22Rv1 (cell line): ENCODE data around the gene RING1.
A peak's percentile ranks its signal among the peaks of the same experiment; 100 is the strongest.

Experiments used
- H3K27ac ChIP-seq: fragments of 450-650 bp; 2 replicates; pipeline ENCODE4 v1.5.1; 2017
- CTCF ChIP-seq: fragments of 450-650 bp; IDR thresholded peaks from 2 replicates; pipeline ENCODE4 v1.5.1; 2017; ENCODE audit warnings: mild to moderate bottlenecking
- ZFX ChIP-seq: fragments of 450-650 bp; IDR thresholded peaks from 2 replicates; pipeline ENCODE4 v1.6.1; 2017; ENCODE audit warnings: antibody characterized with exemption, borderline replicate concordance

RING1 gene

GRCh38 chr6:33241968-33242367 is 33.7 kb downstream of the RING1 start:
- no peak overlapping the region for H3K27ac ChIP-seq
- no peak for TF ChIP-seq ZFX
- no peak for TF ChIP-seq CTCF

GRCh38 chr6:33243476-33243875 is 35.2 kb downstream of the RING1 start:
- H3K27ac ChIP-seq, result no peak overlapping the region
- TF ChIP-seq ZFX (no peak), CTCF (no peak)

GRCh38 chr6:33247977-33248642 is 39.8 kb downstream of the RING1 start:
- H3K27ac ChIP-seq, result peak overlapping the region; percentile 94
- TF ChIP-seq ZFX (no peak), CTCF (peak; percentile 87)

GRCh38 chr6:33248643-33248931 is 40.3 kb downstream of the RING1 start:
- TF ChIP-seq CTCF (peak; percentile 55), ZFX (no peak)
- H3K27ac ChIP-seq, result peak overlapping the region; percentile 94

- TF ChIP-seq CTCF (no peak), ZFX (no peak)
- peak overlapping the region; percentile 94 for H3K27ac ChIP-seq
Observed at GRCh38 chr6:33248932-33249731, 40.8 kb downstream of the RING1 start.

- TF ChIP-seq CTCF (no peak), ZFX (no peak)
- H3K27ac ChIP-seq, result peak overlapping the region; percentile 94
Observed at GRCh38 chr6:33249732-33250630, 41.7 kb downstream of the RING1 start.

GRCh38 chr6:33250731-33251130 is 42.4 kb downstream of the RING1 start:
- peak overlapping the region; percentile 94 for H3K27ac ChIP-seq
- TF ChIP-seq CTCF (no peak), ZFX (no peak)
